ENCODE measurements around the gene SOX6. TPM values are rescaled to one million over a fixed set of nuclear protein-coding genes. Genes with fewer than 3 reads are reported as not detected.

SOX6 gene
- polyA plus RNA-seq, 1 of the 3 experiments (the other 2 are of a cell fraction), result 0.03 TPM

DNA sequence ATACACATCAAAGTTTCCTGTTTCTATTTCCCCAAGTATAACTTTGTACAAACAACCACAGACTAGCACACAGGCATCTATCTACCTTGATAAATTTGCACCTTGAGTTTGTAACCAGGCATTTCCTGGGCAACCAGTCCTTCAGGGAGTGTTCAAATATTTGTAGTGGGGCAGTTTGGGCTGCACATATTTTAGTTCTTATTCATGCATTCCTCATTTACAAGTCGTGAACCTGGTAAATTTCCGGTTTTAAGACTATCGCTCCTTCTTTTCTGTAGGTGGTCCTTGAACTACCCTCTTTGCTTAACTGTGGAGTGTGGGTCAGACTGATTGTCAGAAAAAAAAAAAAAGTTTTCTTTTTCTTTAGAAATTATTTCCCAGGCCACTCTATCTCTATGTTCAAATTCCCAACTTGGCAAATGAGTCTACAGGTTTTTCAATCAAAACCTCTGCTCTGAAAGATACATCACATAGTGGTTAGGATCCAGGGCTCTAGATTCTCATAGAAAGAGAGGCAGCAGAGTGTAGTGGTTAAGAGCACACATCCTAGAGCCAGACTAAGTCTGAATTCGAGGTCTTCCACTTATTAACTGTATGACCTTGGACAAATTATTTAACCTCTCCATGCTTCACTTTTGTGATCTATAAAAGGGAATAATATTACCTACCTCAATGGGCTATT lies 201.5 kb downstream of the SOX6 start:
- Histone ChIP-seq H3K27me3 (ENCODE audit: insufficient read depth) (no peaks in the 10 kb centered on the region), H4K20me1 (ENCODE audit: insufficient read depth) (no peaks in the 10 kb centered on the region), H3K27ac (ENCODE audit: low read depth in 2 of 2, low read length in 1 of 2) (no peak overlapping the region), H3K4me1 (ENCODE audit: control insufficient read depth in 1 of 2, insufficient read depth in 2 of 2, low read depth in 1 of 2, low read length in 1 of 2) (peaks cover 0 to 4% of the 10 kb centered on the region in 2 experiments; a peak in 2 of 4 replicates), H3K9ac (no peak overlapping the region), H3K36me3 (replicated peaks in 1 of 2; ENCODE audit: control insufficient read depth in 1 of 2, insufficient read depth in 2 of 2, low read length in 1 of 2) (no peaks in the 10 kb centered on the region), H3F3A (replicated peaks; ENCODE audit: insufficient read depth) (no peaks in the 10 kb centered on the region), H3K9me2 (no peaks in the 10 kb centered on the region), H3K9me3 (no peaks in the 10 kb centered on the region), H3K4me3 (ENCODE audit: low read depth in 2 of 2, low read length in 1 of 2) (no peak overlapping the region), H2AFZ (ENCODE audit: low read depth) (no peak overlapping the region), H3K79me2 (ENCODE audit: insufficient read depth) (no peaks in the 10 kb centered on the region), H3K4me2 (no peak overlapping the region)
- DNase-seq, result no peak
- CTCF ChIA-PET, result interaction anchor here (0.6 kb wide), 1 partner anchor 283 kb away, joined by 3 read pairs; no protein-coding TSS in a partner anchor
- TF ChIP-seq, protein P1, sequence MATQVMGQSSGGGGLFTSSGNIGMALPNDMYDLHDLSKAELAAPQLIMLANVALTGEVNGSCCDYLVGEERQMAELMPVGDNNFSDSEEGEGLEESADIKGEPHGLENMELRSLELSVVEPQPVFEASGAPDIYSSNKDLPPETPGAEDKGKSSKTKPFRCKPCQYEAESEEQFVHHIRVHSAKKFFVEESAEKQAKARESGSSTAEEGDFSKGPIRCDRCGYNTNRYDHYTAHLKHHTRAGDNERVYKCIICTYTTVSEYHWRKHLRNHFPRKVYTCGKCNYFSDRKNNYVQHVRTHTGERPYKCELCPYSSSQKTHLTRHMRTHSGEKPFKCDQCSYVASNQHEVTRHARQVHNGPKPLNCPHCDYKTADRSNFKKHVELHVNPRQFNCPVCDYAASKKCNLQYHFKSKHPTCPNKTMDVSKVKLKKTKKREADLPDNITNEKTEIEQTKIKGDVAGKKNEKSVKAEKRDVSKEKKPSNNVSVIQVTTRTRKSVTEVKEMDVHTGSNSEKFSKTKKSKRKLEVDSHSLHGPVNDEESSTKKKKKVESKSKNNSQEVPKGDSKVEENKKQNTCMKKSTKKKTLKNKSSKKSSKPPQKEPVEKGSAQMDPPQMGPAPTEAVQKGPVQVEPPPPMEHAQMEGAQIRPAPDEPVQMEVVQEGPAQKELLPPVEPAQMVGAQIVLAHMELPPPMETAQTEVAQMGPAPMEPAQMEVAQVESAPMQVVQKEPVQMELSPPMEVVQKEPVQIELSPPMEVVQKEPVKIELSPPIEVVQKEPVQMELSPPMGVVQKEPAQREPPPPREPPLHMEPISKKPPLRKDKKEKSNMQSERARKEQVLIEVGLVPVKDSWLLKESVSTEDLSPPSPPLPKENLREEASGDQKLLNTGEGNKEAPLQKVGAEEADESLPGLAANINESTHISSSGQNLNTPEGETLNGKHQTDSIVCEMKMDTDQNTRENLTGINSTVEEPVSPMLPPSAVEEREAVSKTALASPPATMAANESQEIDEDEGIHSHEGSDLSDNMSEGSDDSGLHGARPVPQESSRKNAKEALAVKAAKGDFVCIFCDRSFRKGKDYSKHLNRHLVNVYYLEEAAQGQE (IDR thresholded peaks at IDR 0.05; ENCODE audit: low read depth, low read length), result no peak
- no peak for TF ChIP-seq MEF2A (IDR thresholded peaks at IDR 0.05; ENCODE audit: borderline replicate concordance, low read depth)
- TF ChIP-seq FOXM1 (IDR thresholded peaks at IDR 0.05; ENCODE audit: low read depth), result no peak
- no peak for TF ChIP-seq EZH2phosphoT487 (IDR thresholded peaks at IDR 0.05; ENCODE audit: borderline replicate concordance, low read depth)
- TF ChIP-seq RCOR1 (IDR thresholded peaks at IDR 0.05; ENCODE audit: low read length), result no peak
- TF ChIP-seq CHD2 (IDR thresholded peaks at IDR 0.05; ENCODE audit: low read length, partially characterized antibody), result no peak
- TF ChIP-seq SMC3 (IDR thresholded peaks at IDR 0.05; ENCODE audit: low read depth, low read length), result no peak
- TF ChIP-seq, protein P2, sequence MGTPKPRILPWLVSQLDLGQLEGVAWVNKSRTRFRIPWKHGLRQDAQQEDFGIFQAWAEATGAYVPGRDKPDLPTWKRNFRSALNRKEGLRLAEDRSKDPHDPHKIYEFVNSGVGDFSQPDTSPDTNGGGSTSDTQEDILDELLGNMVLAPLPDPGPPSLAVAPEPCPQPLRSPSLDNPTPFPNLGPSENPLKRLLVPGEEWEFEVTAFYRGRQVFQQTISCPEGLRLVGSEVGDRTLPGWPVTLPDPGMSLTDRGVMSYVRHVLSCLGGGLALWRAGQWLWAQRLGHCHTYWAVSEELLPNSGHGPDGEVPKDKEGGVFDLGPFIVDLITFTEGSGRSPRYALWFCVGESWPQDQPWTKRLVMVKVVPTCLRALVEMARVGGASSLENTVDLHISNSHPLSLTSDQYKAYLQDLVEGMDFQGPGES (IDR thresholded peaks at IDR 0.05; ENCODE audit: low read depth, low read length), result no peak
- TF ChIP-seq RFX5 (IDR thresholded peaks at IDR 0.05; ENCODE audit: low read length), result no peak
- TF ChIP-seq TCF12 (IDR thresholded peaks at IDR 0.05), result no peak
- TF ChIP-seq POLR2AphosphoS5 (IDR thresholded peaks at IDR 0.05; ENCODE audit: low read depth, low read length), result no peak
- no peak for TF ChIP-seq GATA2 (CRISPR knock-in tag; IDR thresholded peaks at IDR 0.05)
- POLR2A ChIA-PET, result no interaction called here
- 41% methylated on average over 4 of the region's 4 CpGs for WGBS (ENCODE audit: low lambda C conversion rate)

GRCh38 chr11:16153951-16154350 lies 202.4 kb downstream of the SOX6 start:
- Histone ChIP-seq H3K36me3 (replicated peaks in 1 of 2; ENCODE audit: control insufficient read depth in 1 of 2, insufficient read depth in 2 of 2, low read length in 1 of 2) (no peaks in the 10 kb centered on the region), H3K79me2 (ENCODE audit: insufficient read depth) (no peaks in the 10 kb centered on the region), H3K4me2 (no peak overlapping the region), H3K9me2 (no peaks in the 10 kb centered on the region), H3K9ac (no peak overlapping the region), H3K9me3 (no peaks in the 10 kb centered on the region), H3K4me3 (ENCODE audit: low read depth in 2 of 2, low read length in 1 of 2) (no peak overlapping the region), H3K4me1 (ENCODE audit: control insufficient read depth in 1 of 2, insufficient read depth in 2 of 2, low read depth in 1 of 2, low read length in 1 of 2) (peaks cover 0 to 4% of the 10 kb centered on the region in 2 experiments; a peak in 2 of 4 replicates), H3F3A (replicated peaks; ENCODE audit: insufficient read depth) (no peaks in the 10 kb centered on the region), H3K27me3 (ENCODE audit: insufficient read depth) (no peaks in the 10 kb centered on the region), H2AFZ (ENCODE audit: low read depth) (no peak overlapping the region), H4K20me1 (ENCODE audit: insufficient read depth) (no peaks in the 10 kb centered on the region), H3K27ac (ENCODE audit: low read depth in 2 of 2, low read length in 1 of 2) (no peak overlapping the region)
- ChIA-PET CTCF (no interaction called here), POLR2A (no interaction called here)
- DNase-seq, result no peak
- TF ChIP-seq MXI1 (IDR thresholded peaks at IDR 0.05; ENCODE audit: low read depth, low read length) (no peak), MAX (IDR thresholded peaks at IDR 0.05; ENCODE audit: low read depth) (no peak), NFIC (IDR thresholded peaks at IDR 0.05; ENCODE audit: borderline replicate concordance) (no peak), ELF1 (IDR thresholded peaks at IDR 0.05) (no peak), JUND (IDR thresholded peaks at IDR 0.05) (no peak), CTCF (IDR thresholded peaks at IDR 0.05) (no peak), GATA2 (CRISPR knock-in tag; IDR thresholded peaks at IDR 0.05) (no peak), FOSL2 (IDR thresholded peaks at IDR 0.05; ENCODE audit: borderline replicate concordance, low read depth) (no peak), GABPA (IDR thresholded peaks at IDR 0.05; ENCODE audit: low read depth) (no peak)
- TF ChIP-seq, protein P3, sequence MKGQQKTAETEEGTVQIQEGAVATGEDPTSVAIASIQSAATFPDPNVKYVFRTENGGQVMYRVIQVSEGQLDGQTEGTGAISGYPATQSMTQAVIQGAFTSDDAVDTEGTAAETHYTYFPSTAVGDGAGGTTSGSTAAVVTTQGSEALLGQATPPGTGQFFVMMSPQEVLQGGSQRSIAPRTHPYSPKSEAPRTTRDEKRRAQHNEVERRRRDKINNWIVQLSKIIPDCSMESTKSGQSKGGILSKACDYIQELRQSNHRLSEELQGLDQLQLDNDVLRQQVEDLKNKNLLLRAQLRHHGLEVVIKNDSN (IDR thresholded peaks at IDR 0.05; ENCODE audit: borderline replicate concordance, low read depth), result no peak
- WGBS (ENCODE audit: low lambda C conversion rate), result 63% methylated on average over 2 of the region's 2 CpGs

All from SK-N-SH (cell line).